ENCODE measurements around the gene CRACDL.
"Not testable (repeated sequence)": the region's sequence is repeated elsewhere in the genome, so short reads cannot be mapped to it uniquely, and the experiment has no call there.

CRACDL gene

GRCh38 chr2:98886066-98886554 lies 49.9 kb downstream of the CRACDL start:
- no peak for DNase-seq (ENCODE audit: low read depth in 3 of 3, low spot score in 1 of 3)

GRCh38 chr2:98884658-98885057 lies 51.4 kb downstream of the CRACDL start:
- DNase-seq (ENCODE audit: low read depth in 3 of 3, low spot score in 1 of 3): no peak

GRCh38 chr2:98883780-98884211 lies 52.2 kb downstream of the CRACDL start:
- no peak for DNase-seq (ENCODE audit: low read depth in 3 of 3, low spot score in 1 of 3)

GRCh38 chr2:98882971-98883779 lies 52.9 kb downstream of the CRACDL start:
- DNase-seq (ENCODE audit: low read depth in 3 of 3, low spot score in 1 of 3): no peak

GRCh38 chr2:98882368-98882767 lies 53.7 kb downstream of the CRACDL start:
- no peak for DNase-seq (ENCODE audit: low read depth in 3 of 3, low spot score in 1 of 3)

- no peak for DNase-seq (ENCODE audit: low read depth in 3 of 3, low spot score in 1 of 3)
Measured at GRCh38 chr2:98881153-98881650, 54.8 kb downstream of the CRACDL start.

- no peak for DNase-seq (ENCODE audit: low read depth in 3 of 3, low spot score in 1 of 3)
Measured at GRCh38 chr2:98880266-98881152, 55.5 kb downstream of the CRACDL start.

GRCh38 chr2:98877658-98878057 lies 58.4 kb downstream of the CRACDL start:
- DNase-seq (ENCODE audit: low read depth in 3 of 3, low spot score in 1 of 3): not testable (repeated sequence)

- no peak for DNase-seq (ENCODE audit: low read depth in 3 of 3, low spot score in 1 of 3)
Measured at GRCh38 chr2:98876741-98877140, 59.3 kb downstream of the CRACDL start.

- no peak for DNase-seq (ENCODE audit: low read depth in 3 of 3, low spot score in 1 of 3)
Measured at GRCh38 chr2:98875746-98876145, 60.3 kb downstream of the CRACDL start.

GRCh38 chr2:98875081-98875728 lies 60.8 kb downstream of the CRACDL start:
- DNase-seq (ENCODE audit: low read depth in 3 of 3, low spot score in 1 of 3): no peak

GRCh38 chr2:98874186-98874689 lies 61.8 kb downstream of the CRACDL start:
- DNase-seq (ENCODE audit: low read depth in 3 of 3, low spot score in 1 of 3): no peak

- DNase-seq (ENCODE audit: low read depth in 3 of 3, low spot score in 1 of 3): no peak
Measured at GRCh38 chr2:98872526-98872925, 63.5 kb downstream of the CRACDL start.

GRCh38 chr2:98871506-98871905 lies 64.5 kb downstream of the CRACDL start:
- DNase-seq (ENCODE audit: low read depth in 3 of 3, low spot score in 1 of 3): no peak

- DNase-seq (ENCODE audit: low read depth in 3 of 3, low spot score in 1 of 3): no peak
Measured at GRCh38 chr2:98870516-98871158, 65.4 kb downstream of the CRACDL start.

- no peak for DNase-seq (ENCODE audit: low read depth in 3 of 3, low spot score in 1 of 3)
Measured at GRCh38 chr2:98869870-98870269, 66.2 kb downstream of the CRACDL start.

GRCh38 chr2:98869272-98869641 lies 66.8 kb downstream of the CRACDL start:
- DNase-seq (ENCODE audit: low read depth in 3 of 3, low spot score in 1 of 3): no peak

GRCh38 chr2:98868548-98869271 lies 67.3 kb downstream of the CRACDL start:
- DNase-seq (ENCODE audit: low read depth in 3 of 3, low spot score in 1 of 3): no peak

GRCh38 chr2:98867539-98868309 lies 68.3 kb downstream of the CRACDL start:
- no peak for DNase-seq (ENCODE audit: low read depth in 3 of 3, low spot score in 1 of 3)
